Measurements from ENCODE around the gene ACSS2.

GRCh38 chr20:34948030-34948429 is 71.6 kb downstream of the ACSS2 start:
- TF ChIP-seq CTCF (conservative IDR thresholded peaks at IDR 0.05 in 1 of 2, IDR thresholded peaks at IDR 0.05 in 1 of 2; ENCODE audit: low read depth in 1 of 2, low read length in 2 of 2) (peak in 1 of 2 donors; percentile 8), EZH2 (IDR thresholded peaks at IDR 0.05; ENCODE audit: low read length, missing control alignments) (no peak)

Data from fibroblast of lung (primary cell).